Lower leg skin (tissue), 4 donors: Measurements from ENCODE around the gene HTR3E. TPM values are rescaled to one million over a fixed set of nuclear protein-coding genes. Genes with fewer than 3 reads are reported as not detected.
"Not testable (repeated sequence)": the region's sequence is repeated elsewhere in the genome, so short reads cannot be mapped to it uniquely, and the experiment has no call there.

ENCODE experiments used
- DNase-seq, 2 donors: peaks; one replicate each; pipeline ENCODE4 v3.0.0-alpha.2; 2019; ENCODE audit warnings: low spot score in 2 of 2
- H3K4me3 ChIP-seq: fragments of 200-600 bp; sonication (generic); 2 replicates; pipeline ENCODE4 v1.5.1; 2017; ENCODE audit warnings: mild to moderate bottlenecking, low read depth; ENCODE audit not compliant: poor library complexity, severe bottlenecking
- POLR2A ChIP-seq, 2 donors: fragments of 450-650 bp; IDR thresholded peaks; one replicate each; pipeline ENCODE4 v1.6.1; 2016 to 2017; ENCODE audit warnings: antibody characterized with exemption in 2 of 2, mild to moderate bottlenecking in 1 of 2, moderate library complexity in 1 of 2
- WGBS, 2 donors: methylation state at CpG; one replicate each; pipeline ENCODE4 v1.1.5; 2018; 5-methylcytosine and 5-hydroxymethylcytosine counted together
- intact Hi-C: fragments of 100-400 bp; cut with DNase I; formaldehyde crosslinking; loops from one replicate; pipeline ENCODE4 v1.15.0; 2023; ENCODE audit warnings: low total_unique reads
- total RNA-seq, 4 donors: library from RNA; depleted of rRNA; stranded (reverse); fragments of >200 nt; gene quantifications; one replicate each; pipeline ENCODE4 v1.1.0, GENCODE V29; 2016
- TF ChIP-seq, protein P1 (sequence below), 3 donors: fragments of 450-650 bp; IDR thresholded peaks; one replicate each; pipeline ENCODE4 v1.5.1; 2016; ENCODE audit warnings: antibody characterized with exemption in 3 of 3, mild to moderate bottlenecking in 3 of 3, moderate library complexity in 2 of 3

HTR3E gene
- total RNA-seq, 4 donors from 2014 or later: not detected

DNA sequence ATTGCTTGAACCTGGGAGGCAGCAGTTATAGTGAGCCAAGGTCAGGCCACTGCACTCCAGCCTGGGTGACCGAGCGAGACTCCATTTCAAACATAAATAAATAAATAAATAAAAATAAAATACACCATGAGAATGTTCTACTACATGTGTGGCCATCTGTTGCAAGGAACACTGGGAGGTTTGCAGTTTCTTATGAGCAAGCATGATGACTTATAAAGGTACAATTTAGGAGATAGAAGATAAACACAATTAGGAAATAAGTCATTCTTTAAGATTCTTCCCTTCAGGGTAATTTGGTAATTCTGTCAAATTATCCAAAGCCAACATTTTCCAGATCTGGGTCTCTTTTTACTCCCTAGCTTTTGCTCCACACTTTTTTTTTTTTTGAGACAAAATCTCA lies 30.7 kb upstream of the HTR3E start:
- no peak overlapping the region for H3K4me3 ChIP-seq
- TF ChIP-seq, protein P1, sequence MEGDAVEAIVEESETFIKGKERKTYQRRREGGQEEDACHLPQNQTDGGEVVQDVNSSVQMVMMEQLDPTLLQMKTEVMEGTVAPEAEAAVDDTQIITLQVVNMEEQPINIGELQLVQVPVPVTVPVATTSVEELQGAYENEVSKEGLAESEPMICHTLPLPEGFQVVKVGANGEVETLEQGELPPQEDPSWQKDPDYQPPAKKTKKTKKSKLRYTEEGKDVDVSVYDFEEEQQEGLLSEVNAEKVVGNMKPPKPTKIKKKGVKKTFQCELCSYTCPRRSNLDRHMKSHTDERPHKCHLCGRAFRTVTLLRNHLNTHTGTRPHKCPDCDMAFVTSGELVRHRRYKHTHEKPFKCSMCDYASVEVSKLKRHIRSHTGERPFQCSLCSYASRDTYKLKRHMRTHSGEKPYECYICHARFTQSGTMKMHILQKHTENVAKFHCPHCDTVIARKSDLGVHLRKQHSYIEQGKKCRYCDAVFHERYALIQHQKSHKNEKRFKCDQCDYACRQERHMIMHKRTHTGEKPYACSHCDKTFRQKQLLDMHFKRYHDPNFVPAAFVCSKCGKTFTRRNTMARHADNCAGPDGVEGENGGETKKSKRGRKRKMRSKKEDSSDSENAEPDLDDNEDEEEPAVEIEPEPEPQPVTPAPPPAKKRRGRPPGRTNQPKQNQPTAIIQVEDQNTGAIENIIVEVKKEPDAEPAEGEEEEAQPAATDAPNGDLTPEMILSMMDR (IDR thresholded peaks at IDR 0.05): no peak
- TF ChIP-seq POLR2A (IDR thresholded peaks at IDR 0.05): no peak
- intact Hi-C loops: no loop called here
- no peak for DNase-seq
- WGBS, 2 donors: 83 to 87% methylated on average over 2 of the region's 2 CpGs

GRCh38 chr3:184067573-184068055 lies 29.2 kb upstream of the HTR3E start:
- DNase-seq: no peak
- TF ChIP-seq POLR2A (IDR thresholded peaks at IDR 0.05): no peak
- TF ChIP-seq, protein P1 (IDR thresholded peaks at IDR 0.05): no peak
- no peak overlapping the region for H3K4me3 ChIP-seq
- 72 to 77% methylated on average over 6 of the region's 6 CpGs for WGBS, 2 donors
- intact Hi-C loops: no loop called here

GRCh38 chr3:184068344-184068743 lies 28.5 kb upstream of the HTR3E start:
- TF ChIP-seq POLR2A (IDR thresholded peaks at IDR 0.05): no peak
- TF ChIP-seq, protein P1 (IDR thresholded peaks at IDR 0.05): no peak
- 88 to 93% methylated on average over 5 of the region's 5 CpGs for WGBS, 2 donors
- intact Hi-C loops: no loop called here
- no peak overlapping the region for H3K4me3 ChIP-seq
- DNase-seq: no peak

- DNase-seq, H3K4me3 ChIP-seq, intact Hi-C loops: not testable (repeated sequence)
- WGBS, 2 donors: 93 to 95% methylated on average over 7 of the region's 7 CpGs
These were observed 25.7 kb upstream of the HTR3E start for GRCh38 chr3:184071142-184071541.

DNA sequence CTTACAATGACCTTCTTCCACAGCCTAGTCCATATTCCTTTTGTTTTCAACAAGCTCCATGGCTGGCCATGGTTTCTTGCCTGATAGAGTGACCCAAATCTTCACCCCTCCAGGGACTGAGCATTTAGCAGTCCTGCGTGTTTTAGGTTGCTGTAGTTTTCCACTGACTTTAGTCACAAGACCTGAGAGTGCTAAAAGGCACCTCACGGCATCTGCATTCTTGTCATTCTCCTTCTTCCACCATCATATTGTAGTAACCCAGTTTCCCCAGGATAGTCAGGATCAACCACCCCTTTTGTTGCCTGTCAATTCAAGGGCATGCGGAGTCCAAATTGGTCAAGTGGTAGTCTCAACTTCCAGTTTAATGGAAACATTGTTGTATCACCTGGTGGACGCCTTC lies 23.2 kb upstream of the HTR3E start:
- DNase-seq: no peak
- intact Hi-C loops: no loop called here
- TF ChIP-seq, protein P1 (IDR thresholded peaks at IDR 0.05): no peak
- no peak for TF ChIP-seq POLR2A (IDR thresholded peaks at IDR 0.05)
- no peak overlapping the region for H3K4me3 ChIP-seq
- 81 to 83% methylated on average over 4 of the region's 4 CpGs for WGBS, 2 donors

DNA sequence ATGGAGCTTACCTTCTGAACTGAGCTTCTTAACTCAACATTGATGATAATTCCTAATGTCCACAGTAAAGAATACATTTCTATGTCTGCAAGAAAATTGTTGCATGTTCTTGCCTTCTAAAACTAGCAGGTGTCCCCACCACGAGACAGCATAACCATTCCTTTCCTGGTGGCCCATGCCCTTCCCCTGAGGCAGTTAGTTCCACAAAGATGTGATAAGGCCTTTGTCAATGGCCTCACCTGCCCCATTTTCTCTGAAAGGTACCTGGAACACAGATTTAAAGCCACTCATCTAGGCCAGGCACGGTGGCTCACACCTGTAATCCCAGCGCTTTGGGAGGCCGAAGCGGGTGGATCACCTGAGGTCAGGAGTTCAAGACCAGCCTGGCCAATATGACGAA lies 21.0 kb upstream of the HTR3E start:
- DNase-seq: no peak
- 86 to 95% methylated on average over 6 of the region's 6 CpGs for WGBS, 2 donors

More for the DNA sequence above, 21.0 kb upstream of the HTR3E start:
- H3K4me3 ChIP-seq: no peak overlapping the region
- intact Hi-C loops: no loop called here
- no peak for TF ChIP-seq POLR2A (IDR thresholded peaks at IDR 0.05)
- TF ChIP-seq, protein P1 (IDR thresholded peaks at IDR 0.05): no peak
